H1 (cell line): Measurements from ENCODE around the gene ARMH1. TPM values are rescaled to one million over a fixed set of nuclear protein-coding genes. Genes with fewer than 3 reads are reported as not detected.

ENCODE experiments used
- CTCF ChIA-PET: fragments of 300-600 bp; sonication (Branson Sonifier 250); formaldehyde crosslinking; loops from one replicate; lab custom pipeline; 2021; ENCODE audit not compliant: partially characterized antibody; lab: Charles Lee
- POLR2A ChIA-PET: fragments of 300-600 bp; sonication (Branson Sonifier 250); formaldehyde crosslinking; loops from one replicate; lab custom pipeline; 2021; ENCODE audit warnings: inconsistent platforms; ENCODE audit not compliant: partially characterized antibody; lab: Charles Lee
- DNase-seq, 2 experiments: peaks; one replicate each; pipeline versions ENCODE4 v3.0.0 to v3.0.0-alpha.2; 2010 to 2022; ENCODE audit warnings: low spot score in 2 of 2, low read depth in 1 of 2, mixed read lengths in 1 of 2
- FAIRE-seq: peaks from 2 replicates; lab custom pipeline; 2011; peaks lifted over from hg19 to GRCh38; lab: Jason Lieb, UNC
- H2AFZ ChIP-seq: 2 replicates; pipeline ENCODE4 v1.8.1; 2012; ENCODE audit warnings: low read length, inconsistent platforms
- H2AK5ac ChIP-seq: 2 replicates; pipeline ENCODE4 v1.6.1; 2013; ENCODE audit warnings: low read depth, low read length
- H2BK120ac ChIP-seq: replicated peaks from 2 replicates; pipeline ENCODE3; 2013; ENCODE audit warnings: low read depth, low read length, inconsistent platforms
- H2BK12ac ChIP-seq: 2 replicates; pipeline ENCODE4 v1.6.1; 2013; ENCODE audit warnings: low read depth, low read length
- H2BK15ac ChIP-seq: 2 replicates; pipeline ENCODE4 v1.6.1; 2013; ENCODE audit warnings: low read length
- H2BK20ac ChIP-seq: 2 replicates; pipeline ENCODE4 v1.6.1; 2013; ENCODE audit warnings: low read length
- H2BK5ac ChIP-seq: 2 replicates; pipeline ENCODE4 v1.6.1; 2013; ENCODE audit warnings: low read depth, low read length
- H3K14ac ChIP-seq: 2 replicates; pipeline ENCODE4 v1.6.1; 2013; ENCODE audit warnings: inconsistent platforms; ENCODE audit not compliant: insufficient read length
- H3K18ac ChIP-seq: 2 replicates; pipeline ENCODE4 v1.6.1; 2013; ENCODE audit warnings: low read length; ENCODE audit errors: extremely low read depth
- H3K23ac ChIP-seq: 2 replicates; pipeline ENCODE4 v1.6.1; 2013; ENCODE audit warnings: inconsistent platforms; ENCODE audit not compliant: insufficient read length
- H3K23me2 ChIP-seq: 2 replicates; pipeline ENCODE4 v1.6.1; 2013; ENCODE audit warnings: low read depth, low read length
- H3K27ac ChIP-seq: 2 replicates; pipeline ENCODE4 v1.6.1; 2011; ENCODE audit warnings: low read depth, low read length, inconsistent platforms
- H3K27me3 ChIP-seq, 4 experiments: replicated peaks in 1 of 4; 1 replicate in 1 of 4; 2 replicates in 3 of 4; pipeline versions ENCODE4 v1.6.1 to v1.8.1; 2011 to 2013; ENCODE audit warnings: low read length in 3 of 4, mild to moderate bottlenecking in 3 of 4, inconsistent platforms in 2 of 4, mixed read lengths in 2 of 4, moderate library complexity in 1 of 4; ENCODE audit not compliant: control insufficient read depth in 3 of 4, insufficient read depth in 3 of 4; ENCODE audit errors: extremely low read depth in 1 of 4
- H3K36me3 ChIP-seq, 4 experiments: 2 replicates each; pipeline versions ENCODE4 v1.6.1 to v1.8.1; 2011 to 2013; ENCODE audit warnings: mild to moderate bottlenecking in 4 of 4, low read length in 3 of 4, moderate library complexity in 2 of 4, control low read depth in 1 of 4, inconsistent platforms in 1 of 4; ENCODE audit not compliant: insufficient read depth in 4 of 4, control insufficient read depth in 2 of 4
- H3K4ac ChIP-seq: replicated peaks from 2 replicates; pipeline ENCODE3; 2013; ENCODE audit warnings: low read length, low read depth, mixed read lengths, inconsistent platforms; ENCODE audit not compliant: insufficient read length
- H3K4me1 ChIP-seq, 4 experiments: replicated peaks in 1 of 4; 1 replicate in 1 of 4; 2 replicates in 3 of 4; pipeline versions ENCODE4 v1.6.1 to v1.8.1; 2011 to 2013; ENCODE audit warnings: low read length in 3 of 4, inconsistent platforms in 2 of 4, mixed read lengths in 1 of 4; ENCODE audit not compliant: insufficient read depth in 4 of 4, control insufficient read depth in 3 of 4
- H3K4me2 ChIP-seq, 2 experiments: 2 replicates each; pipeline versions ENCODE4 v1.6.1 to v1.8.1; 2011 to 2013; ENCODE audit warnings: low read depth in 2 of 2, low read length in 2 of 2, control low read depth in 1 of 2, inconsistent platforms in 1 of 2, mild to moderate bottlenecking in 1 of 2; ENCODE audit not compliant: insufficient read depth in 1 of 2
- H3K4me3 ChIP-seq, 4 experiments: fragments of 200-600, 300-600 bp in 1 of 4; sonication (generic), shearing (Covaris generic), sonication (Bioruptor Twin) in 1 of 4; 2 replicates each; pipeline versions ENCODE4 v1.5.1 to v1.8.1; 2011 to 2016; ENCODE audit warnings: low read length in 4 of 4, low read depth in 3 of 4, control low read depth in 2 of 4, inconsistent platforms in 2 of 4, mild to moderate bottlenecking in 2 of 4, mixed read lengths in 1 of 4, moderate library complexity in 1 of 4; ENCODE audit not compliant: insufficient read depth in 2 of 4; ENCODE audit errors: extremely low read depth in 1 of 4
- H3K56ac ChIP-seq: replicated peaks from 2 replicates; pipeline ENCODE3; 2013; ENCODE audit warnings: low read depth, mild to moderate bottlenecking, mixed read lengths, low read length, inconsistent platforms; ENCODE audit not compliant: insufficient read length
- H3K79me1 ChIP-seq: 2 replicates; pipeline ENCODE4 v1.6.1; 2013; ENCODE audit warnings: low read depth, low read length, control low read depth
- H3K79me2 ChIP-seq, 2 experiments: 2 replicates each; pipeline versions ENCODE4 v1.6.1 to v1.8.1; 2012 to 2013; ENCODE audit warnings: low read length in 2 of 2, mild to moderate bottlenecking in 2 of 2, inconsistent platforms in 1 of 2; ENCODE audit not compliant: insufficient read depth in 2 of 2, control insufficient read depth in 1 of 2
- H3K9ac ChIP-seq, 4 experiments: replicated peaks in 1 of 4; 1 replicate in 1 of 4; 2 replicates in 3 of 4; pipeline versions ENCODE4 v1.6.1 to v1.8.1; 2011 to 2013; ENCODE audit warnings: low read depth in 3 of 4, low read length in 3 of 4, control low read depth in 2 of 4, mild to moderate bottlenecking in 2 of 4, moderate library complexity in 2 of 4, inconsistent platforms in 1 of 4; ENCODE audit errors: extremely low read depth in 1 of 4
- H3K9me3 ChIP-seq, 2 experiments: 2 replicates each; pipeline versions ENCODE4 v1.6.1 to v1.8.1; 2012 to 2013; ENCODE audit warnings: mild to moderate bottlenecking in 2 of 2, moderate library complexity in 2 of 2, control low read depth in 1 of 2, inconsistent platforms in 1 of 2, low read depth in 1 of 2, low read length in 1 of 2, mixed read lengths in 1 of 2; ENCODE audit not compliant: insufficient read depth in 2 of 2
- H4K20me1 ChIP-seq, 2 experiments: replicated peaks in 1 of 2; 2 replicates each; pipeline versions ENCODE3 to v1.8.1; 2011 to 2013; ENCODE audit warnings: inconsistent platforms in 2 of 2, low read length in 2 of 2, mild to moderate bottlenecking in 1 of 2; ENCODE audit not compliant: insufficient read depth in 2 of 2, control insufficient read depth in 1 of 2
- H4K5ac ChIP-seq: 2 replicates; pipeline ENCODE4 v1.6.1; 2013; ENCODE audit warnings: low read length, low read depth, mixed read lengths, inconsistent platforms; ENCODE audit not compliant: insufficient read length
- H4K8ac ChIP-seq: 2 replicates; pipeline ENCODE4 v1.8.0; 2013; ENCODE audit warnings: mild to moderate bottlenecking, moderate library complexity, low read length, inconsistent platforms; ENCODE audit not compliant: insufficient read depth; ENCODE audit errors: extremely low read depth
- H4K91ac ChIP-seq: replicated peaks from 2 replicates; pipeline ENCODE3; 2013; ENCODE audit warnings: low read length, mixed read lengths, inconsistent platforms; ENCODE audit not compliant: insufficient read length
- BRCA1 ChIP-seq: IDR thresholded peaks from 2 replicates; pipeline ENCODE4 v1.6.1; 2012; ENCODE audit warnings: low read depth, low read length, improper control_type of control experiment
- CHD1 ChIP-seq: IDR thresholded peaks from 2 replicates; pipeline ENCODE4 v1.6.1; 2012; ENCODE audit warnings: low read depth, low read length, improper control_type of control experiment
- CTBP2 ChIP-seq: IDR thresholded peaks from 2 replicates; pipeline ENCODE4 v1.7.0; 2011; ENCODE audit warnings: borderline replicate concordance, mild to moderate bottlenecking, moderate library complexity, mixed read lengths, low read length; ENCODE audit not compliant: insufficient read depth, insufficient read length
- FOSL1 ChIP-seq: IDR thresholded peaks from 2 replicates; pipeline ENCODE4 v1.6.1; 2011; ENCODE audit warnings: mild to moderate bottlenecking, low read depth, low read length, moderate library complexity; ENCODE audit not compliant: insufficient read depth
- HDAC6 ChIP-seq: IDR thresholded peaks from one replicate; pipeline ENCODE4 v1.7.1; 2012; ENCODE audit warnings: low read depth, mild to moderate bottlenecking, inconsistent platforms, low read length, moderate library complexity
- NRF1 ChIP-seq: IDR thresholded peaks from 2 replicates; pipeline ENCODE4 v1.6.1; 2011; ENCODE audit warnings: mild to moderate bottlenecking, low read depth, low read length, improper control_type of control experiment
- PHF8 ChIP-seq: fragments of 200-600 bp; sonication (generic); conservative IDR thresholded peaks from 2 replicates; pipeline ENCODE4 v1.7.1; 2012; ENCODE audit warnings: low read depth, mild to moderate bottlenecking, inconsistent platforms, low read length, moderate library complexity
- SIX5 ChIP-seq: IDR thresholded peaks from 2 replicates; pipeline ENCODE4 v1.6.1; 2011; ENCODE audit warnings: mild to moderate bottlenecking, low read depth, low read length
- SP2 ChIP-seq: IDR thresholded peaks from 2 replicates; pipeline ENCODE4 v1.6.1; 2012; ENCODE audit warnings: mild to moderate bottlenecking, low read length, inconsistent platforms
- TEAD4 ChIP-seq: IDR thresholded peaks from 2 replicates; pipeline ENCODE4 v1.6.1; 2012; ENCODE audit warnings: low read depth, low read length, inconsistent platforms, mixed read lengths
- WGBS, 2 experiments: shearing (Covaris generic) in 1 of 2; methylation state at CpG; one replicate each; pipeline versions ENCODE4 v1.1.6 to v1.1.7; 2013 to 2015; ENCODE audit warnings: low lambda C conversion rate in 2 of 2, mixed read lengths in 2 of 2, inconsistent platforms in 1 of 2, low coverage in 1 of 2, missing lambda C conversion rate in 1 of 2; ENCODE audit not compliant: insufficient replicate concordance in 2 of 2, insufficient coverage in 1 of 2, insufficient read length in 1 of 2; ENCODE audit errors: extremely low coverage in 1 of 2, missing lambda C conversion rate in 1 of 2; 5-methylcytosine and 5-hydroxymethylcytosine counted together
- polyA plus RNA-seq, 7 experiments: library from polyadenylated mRNA; depleted of rRNA in 3 of 7; stranded (reverse) in 5 of 7; unstranded in 2 of 7; fragments of >200 nt in 5 of 7; fragments of 200-250 nt in 2 of 7; gene quantifications; 1 replicate in 5 of 7; 2 replicates in 1 of 7; 4 replicates in 1 of 7; pipeline versions ENCODE4 v1.2.1 to v1.2.3, GENCODE V29; 2011 to 2013; ENCODE audit warnings: missing spikeins in 2 of 7, mixed read lengths in 2 of 7
- total RNA-seq: library from RNA; stranded (reverse); fragmentation: NEBNext Ultra II Directional; extraction: Animal tissue kit (Norgen Biotek cat#: 25700); gene quantifications from 2 replicates; pipeline ENCODE4 v1.2.1, GENCODE V29; 2021
- TF ChIP-seq, protein P1 (sequence below): IDR thresholded peaks from 2 replicates; pipeline ENCODE4 v1.6.1; 2011; ENCODE audit warnings: low read length, improper control_type of control experiment

ARMH1 gene
- total and polyA plus RNA-seq, 2 of the 8 experiments (the other 6 are each of a cell fraction or from before 2014, with no cell fraction given), result 0.82 to 0.85 TPM

DNA sequence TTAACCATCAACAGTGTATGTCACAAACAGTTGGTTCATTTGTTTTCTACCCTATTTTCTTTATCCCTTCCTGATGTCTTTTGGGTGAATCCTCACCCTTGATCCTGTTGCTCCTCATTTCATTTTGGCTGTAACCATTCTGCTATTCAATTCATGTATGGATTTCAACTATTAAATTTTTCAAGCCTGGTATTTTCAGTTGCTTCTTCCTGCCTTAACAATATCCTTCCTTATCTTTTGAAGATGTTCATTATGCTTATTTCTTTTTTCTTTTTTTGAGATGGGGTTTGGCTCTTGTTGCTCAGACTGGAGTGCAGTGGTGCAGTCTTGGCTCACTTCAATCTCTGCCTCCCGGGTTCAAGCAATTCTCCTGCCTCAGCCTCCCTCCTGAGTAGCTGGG, 59.3 kb downstream of the ARMH1 start:
- H3K4ac ChIP-seq, result no peak overlapping the region
- H2BK120ac ChIP-seq, result no peak overlapping the region
- no peak overlapping the region for H3K4me2 ChIP-seq
- peaks cover 0 to 7% of the 10 kb centered on the region in 2 experiments; a peak in 1 of 4 replicates for H3K9me3 ChIP-seq
- H4K5ac ChIP-seq, result no peak overlapping the region
- WGBS, 2 experiments, result 92% methylated on average over 1 of the region's 1 CpG; no CpG with 5 or more reads in 1 of the 2 experiments
- H4K8ac ChIP-seq, result no peak overlapping the region
- no peak overlapping the region for H2BK15ac ChIP-seq
- peaks cover 0 to 3% (median 0%) of the 10 kb centered on the region in 4 experiments; a peak in 2 of 7 replicates for H3K4me1 ChIP-seq
- H3K23ac ChIP-seq, result no peak overlapping the region
- H3K36me3 ChIP-seq, result no peaks in the 10 kb centered on the region
- no peak overlapping the region for H2BK5ac ChIP-seq
- CTCF ChIA-PET, result interaction anchor here (0.6 to 10.5 kb wide), 6 partner anchors 12 to 799 kb away, joined by 3 to 107 read pairs (median 28); partner anchors contain the start of genes BEST4 and BTBD19
- H4K91ac ChIP-seq, result no peak overlapping the region
- no peak overlapping the region for H3K27ac ChIP-seq
- H3K79me1 ChIP-seq, result no peaks in the 10 kb centered on the region
- H2AK5ac ChIP-seq, result no peak overlapping the region
- FAIRE-seq (no peak), DNase-seq (no peak)
- no peaks in the 10 kb centered on the region for H3K27me3 ChIP-seq
- no peaks in the 10 kb centered on the region for H3K79me2 ChIP-seq
- no peaks in the 10 kb centered on the region for H4K20me1 ChIP-seq
- H3K18ac ChIP-seq, result no peak overlapping the region
- 0 out of 2 replicates have a peak overlapping the region, but pooled peaks have one; percentile 14 for H2AFZ ChIP-seq
- POLR2A ChIA-PET, result interaction anchor here (0.7 to 22.5 kb wide), 5 partner anchors 11 to 87 kb away, joined by 3 to 428 read pairs (median 3); partner anchors contain the start of genes BEST4, PLK3 and RPS8
- H2BK20ac ChIP-seq, result no peak overlapping the region
- no peak overlapping the region for H3K9ac ChIP-seq
- no peak overlapping the region for H3K4me3 ChIP-seq
- no peak overlapping the region for H3K14ac ChIP-seq
- H2BK12ac ChIP-seq, result no peak overlapping the region
- no peaks in the 10 kb centered on the region for H3K23me2 ChIP-seq
- H3K56ac ChIP-seq, result no peak overlapping the region
- TF ChIP-seq, protein P1, sequence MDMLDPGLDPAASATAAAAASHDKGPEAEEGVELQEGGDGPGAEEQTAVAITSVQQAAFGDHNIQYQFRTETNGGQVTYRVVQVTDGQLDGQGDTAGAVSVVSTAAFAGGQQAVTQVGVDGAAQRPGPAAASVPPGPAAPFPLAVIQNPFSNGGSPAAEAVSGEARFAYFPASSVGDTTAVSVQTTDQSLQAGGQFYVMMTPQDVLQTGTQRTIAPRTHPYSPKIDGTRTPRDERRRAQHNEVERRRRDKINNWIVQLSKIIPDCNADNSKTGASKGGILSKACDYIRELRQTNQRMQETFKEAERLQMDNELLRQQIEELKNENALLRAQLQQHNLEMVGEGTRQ, result no peak
- TF ChIP-seq PHF8 (no peak), SIX5 (no peak), FOSL1 (no peak), CHD1 (no peak), BRCA1 (no peak), SP2 (no peak), CTBP2 (no peak), HDAC6 (no peak), TEAD4 (no peak), NRF1 (no peak)
